HT-29 (cell line): ENCODE data around the gene NRSN1. TPM values are rescaled to one million over a fixed set of nuclear protein-coding genes. Genes with fewer than 3 reads are reported as not detected.
"Not testable (repeated sequence)": the region's sequence is repeated elsewhere in the genome, so short reads cannot be mapped to it uniquely, and the experiment has no call there.

ENCODE experiments used
- DNase-seq: peaks from one replicate; pipeline ENCODE4 v3.0.0-alpha.2; 2015; ENCODE audit warnings: low spot score
- total RNA-seq: library from RNA; depleted of rRNA; stranded (reverse); fragments of >200 nt; shearing (Covaris generic); gene quantifications from 2 replicates; pipeline ENCODE4 v1.2.3, GENCODE V29; 2014

The NRSN1 gene
- total RNA-seq, 1 experiment from 2014 or later = not detected

DNA sequence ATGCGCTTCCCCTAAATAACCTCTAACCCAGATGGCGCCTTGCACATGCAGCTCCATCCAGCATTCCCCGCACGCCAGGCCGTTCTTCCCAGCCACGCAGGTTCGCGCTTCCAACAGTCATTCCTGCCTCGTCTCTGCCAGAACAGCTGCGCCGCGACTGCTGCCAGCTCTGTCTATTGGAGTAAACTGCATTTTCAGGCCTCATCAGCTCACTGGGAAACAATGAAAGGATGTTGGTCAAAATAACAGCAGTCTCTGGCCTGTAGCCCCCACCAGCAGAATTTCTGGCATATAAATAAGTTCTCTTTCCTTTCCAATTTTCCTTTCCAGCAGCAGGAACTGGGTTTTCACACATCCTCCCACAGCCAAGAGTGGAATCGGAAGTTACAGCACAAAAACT, 14.6 kb downstream of the NRSN1 start:
- no peak for DNase-seq

DNA sequence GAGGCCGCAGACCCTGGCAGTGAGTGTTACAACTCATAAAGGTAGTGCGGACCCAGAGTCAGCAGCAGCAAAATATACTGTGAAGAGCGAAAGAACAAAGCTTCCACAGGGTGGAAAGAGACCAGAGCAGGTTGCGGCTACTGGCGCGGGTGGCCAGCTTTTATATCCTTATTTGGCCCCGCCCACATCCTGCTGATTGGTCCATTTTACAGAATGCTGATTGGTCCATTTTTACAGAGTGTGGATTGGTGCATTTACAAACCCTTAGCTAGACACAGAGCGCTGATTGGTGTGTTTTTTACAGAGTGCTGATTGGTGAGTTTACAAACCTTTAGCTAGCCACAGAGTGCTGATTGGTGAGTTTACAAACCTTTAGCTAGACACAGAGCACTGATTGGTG, 16.7 kb downstream of the NRSN1 start:
- not testable (repeated sequence) for DNase-seq

DNA sequence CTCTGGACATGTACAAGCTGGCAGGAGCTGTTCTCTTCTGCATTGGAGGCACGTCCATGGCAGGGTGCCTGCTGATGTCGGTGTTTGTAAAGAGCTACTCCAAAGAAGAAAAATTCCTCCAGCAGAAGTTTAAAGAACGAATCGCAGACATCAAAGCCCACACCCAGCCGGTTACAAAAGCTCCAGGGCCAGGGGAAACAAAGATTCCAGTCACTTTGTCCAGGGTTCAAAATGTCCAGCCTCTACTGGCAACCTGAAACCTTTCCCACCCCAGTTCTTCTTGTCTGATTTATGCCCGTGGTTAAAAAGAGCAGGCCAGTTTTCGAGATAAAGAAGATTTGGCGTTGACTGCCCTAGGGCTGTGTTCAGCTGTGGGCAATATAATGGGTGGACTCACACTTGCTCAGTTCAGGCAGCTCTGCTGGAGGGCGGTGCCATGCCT, 19.7 kb downstream of the NRSN1 start:
- DNase-seq = no peak

DNA sequence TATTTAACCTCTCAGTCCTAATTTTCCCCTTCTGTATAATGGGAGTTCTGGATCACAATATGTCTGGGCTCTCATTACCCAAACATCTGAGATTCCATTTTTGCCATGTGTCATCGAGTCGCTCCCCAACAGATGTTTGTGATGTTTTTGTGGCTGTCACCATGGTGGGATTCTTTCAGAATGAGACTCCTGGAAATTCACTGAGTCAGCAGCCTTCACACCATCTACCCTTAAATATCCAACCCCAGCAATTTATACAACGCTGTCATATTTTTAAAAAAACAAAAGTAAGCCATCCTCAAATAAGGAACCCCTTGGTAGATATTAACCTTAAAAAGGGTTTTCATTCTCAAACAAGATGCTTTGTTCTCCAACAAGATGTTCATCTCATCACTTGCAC, 20.9 kb downstream of the NRSN1 start:
- DNase-seq = no peak

DNA sequence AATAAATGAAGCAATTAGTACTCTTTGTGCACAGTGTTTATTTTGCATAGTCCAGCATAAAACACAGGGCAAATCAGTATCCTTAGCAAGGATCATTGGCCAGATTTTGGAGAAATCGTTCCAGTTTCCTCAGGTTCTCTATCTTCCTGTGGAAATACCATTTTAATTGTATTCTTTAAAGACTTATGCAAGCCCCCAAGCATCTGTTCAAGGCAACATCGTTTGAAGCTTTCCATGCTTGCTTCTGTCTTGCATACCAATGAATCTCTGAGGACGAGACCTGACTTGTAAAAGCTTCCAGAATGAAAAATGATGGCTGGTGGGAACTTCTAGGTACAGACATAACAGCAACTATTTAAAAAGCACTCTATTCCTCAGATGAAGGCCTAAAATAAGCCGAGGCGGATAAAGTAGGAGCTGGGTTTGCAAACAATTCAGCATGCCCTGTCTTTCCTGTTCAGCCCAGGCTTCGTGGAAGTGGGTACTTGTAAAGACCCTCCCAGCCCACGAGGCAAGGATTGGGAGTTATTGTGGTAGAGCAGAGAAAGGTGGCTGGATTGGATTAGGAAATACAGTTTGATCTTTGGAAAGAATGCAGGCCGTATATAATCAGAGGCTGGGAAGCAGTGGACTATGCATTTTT, 21.6 kb downstream of the NRSN1 start:
- no peak for DNase-seq

DNA sequence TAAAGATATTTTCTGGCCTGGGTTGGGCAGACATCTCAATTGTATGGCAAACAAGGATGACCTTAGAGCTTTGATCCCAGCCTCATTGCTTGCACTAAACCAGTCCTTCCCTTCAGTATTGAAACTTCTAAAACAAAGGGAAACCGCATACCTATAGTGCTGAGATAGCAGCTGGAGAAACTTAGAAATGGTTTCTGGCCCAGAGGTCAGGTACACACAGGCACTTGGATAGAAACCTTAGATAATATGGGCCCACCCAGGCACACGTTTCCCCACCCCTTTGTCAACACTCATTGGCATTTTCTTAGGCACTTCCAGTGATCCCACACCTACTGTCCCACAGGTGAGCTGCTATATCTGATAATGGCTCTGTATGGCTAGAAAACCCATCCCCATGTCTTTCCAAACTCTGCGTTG, 22.1 kb downstream of the NRSN1 start:
- DNase-seq = no peak

DNA sequence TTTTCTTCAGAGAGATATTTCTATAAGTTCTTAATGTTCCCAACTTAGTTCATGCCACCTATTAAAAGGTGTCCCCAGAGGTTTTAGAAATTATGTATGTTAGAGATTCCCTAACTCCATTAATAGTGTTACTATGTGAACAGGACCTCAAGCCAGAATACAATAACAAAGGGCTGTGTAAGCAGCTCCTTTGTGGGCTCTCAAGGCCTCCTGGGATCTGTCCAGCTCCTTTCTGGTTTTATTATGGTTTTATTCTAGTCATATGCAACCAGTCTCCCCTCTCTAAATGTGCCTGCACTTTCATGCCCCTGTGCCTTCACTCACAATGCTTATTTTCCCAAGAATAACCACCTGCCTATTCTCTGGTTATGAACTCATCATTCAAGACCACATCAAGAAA, 22.7 kb downstream of the NRSN1 start:
- DNase-seq = no peak

DNA sequence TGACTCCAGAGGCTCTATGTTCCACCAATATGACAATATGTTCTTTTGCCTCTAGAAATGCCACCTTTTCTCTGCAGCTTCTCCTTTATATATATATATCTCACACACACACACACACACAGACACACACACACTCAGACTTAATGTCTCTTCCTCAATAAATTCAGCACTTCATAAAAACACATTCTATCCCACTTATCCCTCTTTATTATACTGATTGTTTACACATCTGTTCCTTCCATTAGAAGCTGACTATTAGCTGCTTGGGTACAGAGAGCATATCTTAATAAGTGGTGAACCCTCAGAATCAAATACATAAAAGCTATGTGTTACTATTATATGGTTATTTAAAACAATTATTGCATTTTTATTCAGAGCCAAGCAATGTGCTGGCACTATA, 23.3 kb downstream of the NRSN1 start:
- no peak for DNase-seq

DNA sequence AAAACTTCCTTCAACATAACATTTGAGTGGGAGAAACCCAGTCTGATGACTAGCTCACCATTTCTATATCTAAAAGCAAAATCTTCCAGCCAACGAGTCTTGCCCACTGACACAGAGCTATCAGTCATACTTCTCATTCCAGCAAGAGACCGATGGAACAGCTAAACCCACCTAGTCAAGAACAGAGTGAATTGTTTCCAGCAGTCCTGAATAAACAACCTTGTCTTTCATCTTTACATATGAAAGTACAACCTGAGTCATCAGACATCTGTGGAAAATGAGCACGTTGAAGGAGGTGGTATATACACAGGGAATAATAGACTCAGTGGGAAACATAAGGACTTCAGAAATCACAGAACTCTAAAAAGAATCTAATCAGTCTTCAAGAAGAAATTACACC, 23.8 kb downstream of the NRSN1 start:
- no peak for DNase-seq

DNA sequence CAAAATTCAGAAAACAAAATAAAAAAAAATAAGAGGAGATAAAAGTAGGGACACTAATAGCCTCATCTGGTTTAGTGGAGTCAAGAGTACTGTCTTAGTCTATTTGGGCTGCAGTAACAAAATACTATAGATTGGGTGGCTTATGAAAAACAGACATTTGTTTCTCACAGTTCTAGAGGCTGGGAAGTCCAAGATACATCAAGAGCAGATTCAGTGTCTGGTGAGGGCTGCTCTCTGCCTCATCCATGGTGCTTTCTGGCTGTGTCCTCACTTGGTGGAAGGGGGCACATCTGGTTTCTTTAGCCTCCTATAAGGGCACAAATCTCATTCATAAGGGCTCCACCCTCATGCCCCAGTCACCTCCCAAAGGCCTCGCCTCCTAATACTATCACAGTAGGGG, 26.0 kb downstream of the NRSN1 start:
- DNase-seq = no peak

DNA sequence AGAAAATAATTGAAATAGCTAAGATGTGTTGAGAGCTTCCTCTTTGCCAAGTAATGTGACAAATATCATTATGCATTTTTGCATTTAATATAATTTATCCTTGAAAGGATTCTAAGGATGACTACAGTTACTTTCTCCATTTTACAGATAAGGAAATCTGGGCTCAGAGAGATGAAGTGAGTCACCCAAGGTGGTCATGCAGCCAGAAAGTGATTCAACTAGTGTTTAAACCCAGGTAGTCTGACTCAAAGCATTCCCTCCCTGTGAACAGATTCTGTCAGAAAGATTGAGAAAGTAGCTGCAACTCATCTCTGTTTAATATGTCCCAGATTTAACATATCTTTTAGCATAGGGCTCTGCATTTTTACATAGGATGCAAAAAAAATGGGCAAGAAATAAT, 28.1 kb downstream of the NRSN1 start:
- no peak for DNase-seq

DNA sequence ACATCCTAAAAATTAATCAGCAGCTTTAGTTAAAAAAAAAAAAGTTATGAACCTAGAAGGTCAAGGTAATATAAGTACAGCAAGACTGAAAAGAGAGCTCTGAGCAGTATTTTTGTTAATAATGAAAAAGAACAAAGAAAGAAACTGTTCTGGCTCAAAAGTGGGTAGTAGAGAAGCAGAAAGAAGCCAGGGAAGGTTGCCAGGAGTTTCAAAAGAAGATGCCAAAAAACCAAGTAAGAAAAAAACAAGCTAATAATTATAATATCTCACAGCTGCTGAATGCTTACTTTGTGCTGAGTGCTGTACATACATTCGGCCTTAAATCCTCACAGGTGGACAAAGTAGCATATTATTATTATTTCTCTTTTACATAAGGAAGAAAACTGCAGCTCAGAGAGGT, 31.9 kb downstream of the NRSN1 start:
- DNase-seq = no peak

DNA sequence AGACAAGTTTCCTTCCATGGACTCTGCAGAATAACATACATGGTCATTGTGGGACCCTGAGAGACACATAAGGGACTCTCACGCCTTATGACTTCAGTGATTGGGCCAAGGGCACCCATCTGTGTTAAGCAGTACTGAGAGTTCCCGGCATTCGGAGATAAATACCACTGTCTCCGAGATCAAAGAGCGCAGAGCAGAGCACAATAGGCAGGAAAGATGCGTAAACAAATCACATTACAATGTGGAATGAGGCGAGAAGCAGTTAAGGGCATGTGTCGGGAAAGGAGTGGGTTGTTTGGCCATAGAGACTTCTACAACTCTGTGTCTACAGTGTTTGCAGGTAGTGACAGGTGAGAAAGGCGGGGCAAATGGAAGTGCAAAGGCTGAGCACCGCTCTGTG, 57.6 kb downstream of the NRSN1 start:
- no peak for DNase-seq

DNA sequence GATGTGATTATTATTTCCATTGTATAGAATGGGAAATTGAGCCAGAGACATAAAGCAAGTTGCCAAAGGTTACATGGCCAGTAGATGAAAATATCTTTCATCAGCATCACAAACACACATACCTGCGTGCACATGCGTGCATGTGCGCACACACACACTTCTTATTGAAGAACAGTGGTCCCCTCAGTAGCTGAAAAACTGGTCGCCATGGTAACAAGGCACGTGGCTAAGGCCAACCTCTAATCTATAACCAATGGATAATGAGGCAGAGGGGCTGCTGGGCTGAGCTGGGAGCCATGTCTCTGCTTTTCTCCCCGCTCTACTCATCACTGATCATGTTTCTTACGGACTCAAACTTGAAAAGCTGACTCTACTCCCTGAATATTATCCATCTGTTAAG, 60.3 kb downstream of the NRSN1 start:
- no peak for DNase-seq

DNA sequence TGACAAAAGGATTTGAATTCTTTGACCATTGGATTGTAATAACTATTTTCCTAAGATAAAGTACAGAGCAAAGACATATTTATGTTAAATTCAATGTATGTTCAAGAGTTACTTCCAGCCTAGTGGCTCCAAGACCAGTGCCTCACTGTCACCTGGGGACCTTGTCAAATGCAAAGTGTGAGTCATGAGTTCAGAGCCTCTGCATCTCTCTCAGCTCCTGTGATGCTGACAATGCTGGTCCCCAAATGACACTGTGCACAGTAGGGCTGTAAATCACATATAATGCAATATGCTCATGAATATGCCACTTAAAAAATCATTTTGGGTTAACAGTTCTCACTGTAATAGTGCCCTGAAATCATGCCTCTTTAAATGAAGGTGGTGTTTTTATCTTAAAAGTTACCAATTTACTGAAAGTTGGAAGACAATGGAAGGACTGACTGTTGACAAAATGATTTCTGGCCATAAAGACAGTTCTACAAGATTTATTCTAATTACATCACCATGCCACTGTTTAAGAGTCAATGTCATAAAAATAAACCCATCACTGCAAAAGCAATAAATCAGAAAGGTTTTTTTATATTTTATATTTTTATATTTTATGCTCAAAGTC, 62.1 kb downstream of the NRSN1 start:
- no peak for DNase-seq

DNA sequence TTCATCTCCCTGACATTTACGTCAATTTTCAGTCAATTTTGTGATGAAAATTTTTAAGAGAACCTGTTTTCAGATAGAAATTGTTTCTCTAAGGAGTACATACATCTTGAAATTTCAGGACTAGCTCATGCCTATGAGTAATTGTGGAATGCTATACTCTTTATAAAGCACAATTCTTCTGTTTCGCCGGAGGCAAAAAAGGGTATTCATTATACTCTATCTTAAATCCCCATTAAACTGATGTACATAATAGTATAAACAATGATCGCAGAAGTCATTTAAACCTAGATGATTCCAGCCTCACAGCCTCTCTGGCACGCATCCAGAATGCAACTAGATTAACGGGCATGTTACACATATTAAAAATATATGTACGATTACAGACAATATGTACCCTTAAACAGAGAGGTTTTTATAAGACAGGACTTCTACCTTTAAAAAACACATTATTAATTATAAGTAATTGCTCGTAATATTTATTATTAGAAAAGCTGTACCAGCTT, 62.6 kb downstream of the NRSN1 start:
- DNase-seq = no peak

DNA sequence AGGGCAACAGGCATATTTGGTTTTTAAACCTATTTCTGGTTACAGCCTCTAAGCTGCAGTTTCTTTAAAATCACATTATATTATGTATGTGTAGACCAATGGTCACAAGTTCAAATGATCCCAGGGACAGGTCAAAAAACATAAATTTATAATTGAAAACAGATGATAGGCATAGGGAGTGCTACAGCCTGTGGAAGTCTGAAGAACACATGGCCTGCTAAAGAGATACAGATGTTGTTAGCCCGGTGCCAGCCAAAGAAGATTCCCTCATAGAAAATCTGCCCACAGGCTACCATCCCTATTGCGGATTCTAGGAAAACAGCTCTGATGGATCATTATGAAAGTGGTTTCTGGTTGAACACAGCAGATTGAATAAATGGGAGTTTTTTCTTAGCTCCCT, 65.3 kb downstream of the NRSN1 start:
- DNase-seq = no peak

DNA sequence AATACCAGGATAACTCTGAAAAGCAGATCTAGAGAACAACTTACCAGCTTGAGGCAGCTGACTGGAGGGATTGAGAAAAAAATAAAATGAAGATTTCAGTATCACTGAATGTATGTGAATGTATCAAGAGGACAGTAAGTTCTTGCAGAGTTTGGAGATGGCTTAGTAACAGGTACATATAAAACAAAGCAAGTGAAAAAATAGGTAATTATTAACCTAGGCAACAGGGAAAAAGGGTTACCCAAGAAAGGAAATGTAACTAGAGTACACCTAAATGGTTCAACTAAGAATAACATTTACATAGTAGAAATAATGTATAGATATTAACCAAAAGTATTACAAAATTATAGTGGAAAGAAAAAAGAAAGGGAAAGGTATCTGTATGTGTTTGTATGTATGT, 67.3 kb downstream of the NRSN1 start:
- DNase-seq = no peak

DNA sequence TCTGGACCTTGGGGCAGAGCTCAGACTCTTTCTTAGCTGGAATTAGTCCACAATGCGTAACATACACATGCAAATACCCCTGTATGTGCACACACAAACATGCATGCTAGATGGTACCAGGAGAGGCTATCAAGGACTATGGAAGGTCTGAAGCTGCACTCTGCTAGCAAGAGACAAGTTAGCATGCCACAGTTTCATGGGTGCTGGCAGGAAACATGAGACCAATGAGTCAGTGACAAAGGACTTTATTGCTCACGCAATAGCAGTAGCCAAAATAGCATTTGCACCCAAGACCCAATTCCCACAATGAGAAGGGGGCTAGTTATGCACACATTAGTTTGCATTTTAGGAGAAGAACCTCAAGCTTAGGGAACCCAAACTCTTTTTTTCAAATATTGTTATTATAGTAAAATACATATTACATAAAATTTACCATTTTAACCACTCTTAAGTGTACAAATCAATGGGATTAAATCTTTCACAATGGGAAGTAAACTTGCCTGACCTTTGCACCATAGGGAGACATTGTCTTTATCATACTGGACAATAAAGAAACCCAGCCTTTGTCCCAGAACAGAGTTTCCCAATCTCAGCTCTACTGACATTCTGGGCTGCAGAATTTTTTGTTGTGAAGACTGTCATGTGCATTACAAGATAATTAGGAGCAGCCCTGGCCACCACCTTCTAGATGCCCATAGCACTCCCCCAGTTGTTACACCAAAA, 69.1 kb downstream of the NRSN1 start:
- no peak for DNase-seq

DNA sequence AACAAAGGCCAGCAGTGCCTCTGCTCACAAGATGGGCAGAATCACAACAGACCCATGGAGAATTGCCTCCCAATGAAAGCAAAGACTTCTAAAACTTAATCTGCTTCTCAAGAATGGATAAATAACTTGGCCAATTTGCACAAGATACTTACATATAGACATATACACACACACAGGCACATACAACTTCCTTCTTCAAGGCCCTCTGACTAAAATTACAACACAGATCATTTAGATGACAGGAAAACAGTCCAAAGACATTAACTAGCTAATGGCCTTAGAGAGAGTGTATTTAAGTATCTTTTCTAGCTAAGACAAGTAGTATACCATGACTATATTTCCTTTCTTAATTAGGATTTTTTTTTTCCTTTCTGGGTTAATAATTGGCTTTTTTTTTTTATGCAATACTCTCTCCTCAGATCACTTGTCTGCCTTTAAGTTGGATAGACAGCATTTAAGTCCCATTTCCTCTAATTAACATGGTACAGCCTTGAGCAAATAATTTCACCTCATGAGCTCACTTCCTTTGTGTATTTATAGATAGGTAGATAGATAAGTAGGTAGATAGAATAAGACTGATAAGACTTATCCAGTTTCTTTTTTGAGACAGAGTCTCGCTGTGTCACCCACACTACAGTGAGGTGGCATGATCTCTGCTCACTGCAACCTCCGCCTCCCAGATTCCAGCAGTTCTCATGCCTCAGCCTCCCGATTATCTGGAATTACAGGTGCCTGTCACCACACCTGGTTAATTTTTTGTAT, 70.0 kb downstream of the NRSN1 start:
- DNase-seq = no peak
